Measurements from ENCODE around the gene GEMIN5. TPM values are rescaled to one million over a fixed set of nuclear protein-coding genes. Genes with fewer than 3 reads are reported as not detected.

Gene GEMIN5
- total and polyA plus RNA-seq, 2 experiments from 2014 or later: 18.3 to 46.7 TPM

DNA sequence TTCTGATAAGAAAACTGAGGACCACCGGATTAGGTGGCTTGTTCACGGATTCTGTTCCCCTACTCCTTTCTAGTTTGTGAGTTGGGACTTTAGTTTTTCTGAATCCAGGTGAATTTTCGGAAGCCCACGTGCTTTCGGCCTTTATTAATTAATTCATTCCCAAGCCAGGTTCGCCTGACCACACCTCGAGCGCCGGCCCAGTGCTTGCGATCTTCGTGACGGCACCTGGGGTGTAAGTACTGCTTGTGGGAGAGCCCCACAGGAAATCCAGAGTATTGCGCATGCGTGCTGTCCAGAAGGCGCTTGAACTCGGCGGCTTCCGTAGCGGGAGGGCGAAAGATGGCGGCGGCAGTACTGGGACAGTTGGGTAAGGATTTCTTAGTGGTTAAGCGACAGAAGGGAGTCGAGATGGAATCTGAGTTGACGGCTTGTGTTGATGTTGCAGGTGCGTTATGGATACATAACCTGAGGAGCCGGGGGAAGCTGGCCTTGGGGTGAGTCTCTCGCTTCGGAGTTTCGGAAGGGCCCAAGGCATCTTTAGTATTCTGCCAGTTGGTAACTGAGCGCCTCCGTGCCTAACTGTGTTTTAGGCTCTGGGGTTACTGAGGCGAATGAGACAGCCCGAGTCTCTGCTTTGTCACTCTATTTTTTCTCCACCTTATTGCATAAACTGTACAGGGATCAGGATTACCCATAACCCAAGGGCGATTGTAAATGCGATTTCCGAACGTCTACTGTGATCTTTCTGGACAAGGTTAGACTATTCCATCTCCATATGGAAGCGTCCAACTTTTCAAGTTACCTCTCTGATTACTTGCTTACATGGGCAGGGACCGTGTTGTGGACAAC lies 3.0 kb upstream of the GEMIN5 start, which contains the start of gene MRPL22:
Gene MRPL22, plus strand, starts transcription at position 302 of the 849 bp plus-strand sequence. Its CDS starts 38 bp downstream, at position 340.
- Mint-ChIP-seq H3K36me3 (ENCODE audit: low read depth) (no peaks in the 10 kb centered on the region), H3K27ac (peak within 1 kb of the TSS; percentile 96), H3K9me3 (no peaks in the 10 kb centered on the region), H3K4me3 (peak within 1 kb of the TSS; percentile 96), H3K4me1 (peaks cover 8% of the 10 kb centered on the region), H3K27me3 (ENCODE audit: insufficient read depth, low read depth, poor library complexity) (peaks cover 6% of the 10 kb centered on the region)
- Histone ChIP-seq H3K27me3 (ENCODE audit: insufficient read depth) (no peaks in the 10 kb centered on the region), H3K27ac (ENCODE audit: low read depth) (peak within 1 kb of the TSS; percentile 2; the same call in 1 of the 2 replicates), H3K4me1 (ENCODE audit: insufficient read depth) (peaks cover 16% of the 10 kb centered on the region), H3K9me2 (ENCODE audit: insufficient read depth) (no peaks in the 10 kb centered on the region), H2AFZ (peak within 1 kb of the TSS; percentile 94), H3K79me2 (replicated peaks; ENCODE audit: insufficient read depth) (peaks cover 44% of the 10 kb centered on the region), H3K4me2 (peak within 1 kb of the TSS; percentile 78), H3K4me3 (peak within 1 kb of the TSS; percentile 74), H3F3A (replicated peaks; ENCODE audit: low read depth) (no peaks in the 10 kb centered on the region), H4K20me1 (replicated peaks; ENCODE audit: insufficient read depth) (no peaks in the 10 kb centered on the region), H3K36me3 (ENCODE audit: insufficient read depth) (no peaks in the 10 kb centered on the region)
- TF ChIP-seq EZH2phosphoT487 (IDR thresholded peaks at IDR 0.05; ENCODE audit: unreplicated experiment) (no peak), POLR2AphosphoS5 (IDR thresholded peaks at IDR 0.05; ENCODE audit: low read depth) (peak; percentile 87), CTCF (conservative IDR thresholded peaks at IDR 0.05; ENCODE audit: low read depth in 2 of 2) (no peak), ZNF114 (CRISPR knock-in tag; IDR thresholded peaks at IDR 0.05) (no peak), STAT1 (IDR thresholded peaks at IDR 0.05; ENCODE audit: unreplicated experiment) (no peak), EZH2 (IDR thresholded peaks at IDR 0.05; ENCODE audit: low read depth, unreplicated experiment) (no peak), REST (IDR thresholded peaks at IDR 0.05; ENCODE audit: unreplicated experiment) (no peak)
- peak; percentile 96 for DNase-seq (ENCODE audit: low spot score)
- peak; percentile 33 for ATAC-seq

DNA sequence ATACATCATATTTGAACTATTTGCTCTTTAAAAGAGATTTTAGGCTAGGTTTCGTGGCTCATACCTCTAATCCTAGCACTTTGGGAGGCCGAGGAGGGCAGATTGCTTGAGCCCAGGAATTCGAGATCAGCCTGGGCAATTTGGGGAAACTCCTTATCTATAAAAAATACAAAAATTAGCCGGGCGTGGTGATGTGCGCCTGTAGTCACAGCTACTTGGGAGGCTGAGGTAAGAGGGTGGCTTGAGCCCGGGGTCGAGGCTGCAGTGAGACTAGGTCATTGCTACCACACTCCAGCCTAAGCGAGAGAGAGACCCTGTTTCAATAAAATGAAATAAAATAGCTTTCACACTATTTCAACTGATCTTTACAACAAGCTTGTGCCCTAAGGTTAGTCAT lies 2.4 kb upstream of the GEMIN5 start:
- Mint-ChIP-seq H3K27me3 (ENCODE audit: insufficient read depth, low read depth, poor library complexity) (peaks cover 6% of the 10 kb centered on the region), H3K4me1 (peaks cover 10% of the 10 kb centered on the region), H3K36me3 (ENCODE audit: low read depth) (peaks cover 2% of the 10 kb centered on the region), H3K4me3 (peak overlapping the region; percentile 96), H3K9me3 (no peaks in the 10 kb centered on the region), H3K27ac (0 out of 2 replicates have a peak overlapping the region, but pooled peaks have one; percentile 96)
- Histone ChIP-seq H3K4me3 (peak overlapping the region; percentile 74), H3K27ac (ENCODE audit: low read depth) (peak overlapping the region; percentile 2; the same call in 1 of the 2 replicates), H3K4me2 (peak overlapping the region; percentile 78), H3K9me2 (ENCODE audit: insufficient read depth) (no peaks in the 10 kb centered on the region), H3K79me2 (replicated peaks; ENCODE audit: insufficient read depth) (peaks cover 49% of the 10 kb centered on the region), H3K4me1 (ENCODE audit: insufficient read depth) (peaks cover 16% of the 10 kb centered on the region), H2AFZ (peak overlapping the region; percentile 77; the same call in 1 of the 2 replicates), H3K27me3 (ENCODE audit: insufficient read depth) (no peaks in the 10 kb centered on the region), H3K36me3 (ENCODE audit: insufficient read depth) (no peaks in the 10 kb centered on the region; the same call in 1 of the 2 replicates), H4K20me1 (replicated peaks; ENCODE audit: insufficient read depth) (0 out of 2 replicates have a peak, but pooled peaks cover 2% of the 10 kb centered on the region), H3F3A (replicated peaks; ENCODE audit: low read depth) (no peaks in the 10 kb centered on the region)
- DNase-seq (ENCODE audit: low spot score) (no peak), ATAC-seq (no peak)
- TF ChIP-seq EZH2phosphoT487 (IDR thresholded peaks at IDR 0.05; ENCODE audit: unreplicated experiment) (no peak), CTCF (conservative IDR thresholded peaks at IDR 0.05; ENCODE audit: low read depth in 2 of 2) (no peak), NANOG (IDR thresholded peaks at IDR 0.05; ENCODE audit: borderline replicate concordance) (no peak), REST (IDR thresholded peaks at IDR 0.05; ENCODE audit: unreplicated experiment) (no peak), EZH2 (IDR thresholded peaks at IDR 0.05; ENCODE audit: low read depth, unreplicated experiment) (no peak)

All from GM23338 (cell line).